Spleen (tissue), 11 donors: ENCODE results near the gene SLC11A1. TPM values are rescaled to one million over a fixed set of nuclear protein-coding genes. Genes with fewer than 3 reads are reported as not detected.

Experiments
- DNase-seq: peaks from one replicate; pipeline ENCODE4 v3.0.0-alpha.2; 2020
- H3K27ac ChIP-seq, 8 donors: fragments of 200-600 bp; sonication (generic) in 7 of 8; 1 replicate in 4 of 8; 2 replicates in 4 of 8; pipeline versions ENCODE4 v1.5.0 to v1.8.0; 2016 to 2021; ENCODE audit warnings: inconsistent platforms in 4 of 8, mild to moderate bottlenecking in 4 of 8, moderate library complexity in 1 of 8
- H3K27me3 ChIP-seq, 7 donors: fragments of 200-600 bp; sonication (generic) in 6 of 7; replicated peaks in 1 of 7; 1 replicate in 4 of 7; 2 replicates in 3 of 7; pipeline versions ENCODE4 v1.5.0 to v1.8.0; 2016 to 2021; ENCODE audit warnings: inconsistent platforms in 3 of 7, mild to moderate bottlenecking in 1 of 7
- H3K36me3 ChIP-seq, 6 donors: fragments of 200-600 bp; sonication (generic) in 5 of 6; 1 replicate in 4 of 6; 2 replicates in 2 of 6; pipeline versions ENCODE4 v1.5.0 to v1.8.0; 2016 to 2021; ENCODE audit warnings: inconsistent platforms in 2 of 6
- H3K4me1 ChIP-seq, 6 donors: fragments of 200-600 bp; sonication (generic) in 5 of 6; 1 replicate in 3 of 6; 2 replicates in 3 of 6; pipeline versions ENCODE4 v1.5.0 to v1.8.0; 2016 to 2021; ENCODE audit warnings: inconsistent platforms in 3 of 6
- H3K4me3 ChIP-seq, 8 donors: fragments of 200-600 bp; sonication (generic) in 7 of 8; 1 replicate in 4 of 8; 2 replicates in 4 of 8; pipeline versions ENCODE4 v1.5.0 to v1.8.0; 2016 to 2021; ENCODE audit warnings: inconsistent platforms in 4 of 8, mild to moderate bottlenecking in 4 of 8, moderate library complexity in 2 of 8
- H3K9me3 ChIP-seq, 8 donors: fragments of 200-600 bp; sonication (generic) in 7 of 8; 1 replicate in 4 of 8; 2 replicates in 4 of 8; pipeline versions ENCODE4 v1.5.0 to v1.8.0; 2016 to 2021; ENCODE audit warnings: inconsistent platforms in 4 of 8
- CTCF ChIP-seq, 11 experiments: fragments of 200-600 bp in 7 of 11; fragments of 450-650 bp in 4 of 11; sonication (generic) in 4 of 11; IDR thresholded peaks in 8 of 11; conservative IDR thresholded peaks in 3 of 11; 1 replicate in 7 of 11; 2 replicates in 4 of 11; pipeline versions ENCODE4 v1.4.0 to v1.8.0; 2016 to 2021; ENCODE audit warnings: antibody characterized with exemption in 11 of 11, inconsistent platforms in 4 of 11, mild to moderate bottlenecking in 1 of 11
- POLR2A ChIP-seq, 3 donors: fragments of 450-650 bp; IDR thresholded peaks; one replicate each; pipeline ENCODE4 v1.5.1; 2017; ENCODE audit warnings: antibody characterized with exemption in 3 of 3, mild to moderate bottlenecking in 1 of 3
- POLR2AphosphoS5 ChIP-seq, 3 donors: sonication (generic); formaldehyde crosslinking; IDR thresholded peaks; one replicate each; pipeline ENCODE4 v1.5.1; 2017; ENCODE audit warnings: antibody characterized with exemption in 3 of 3
- WGBS, 5 donors: extraction: QIAGEN DNeasy Blood & Tissue Kit in 3 of 5; methylation state at CpG; one replicate each; pipeline versions ENCODE4 v1.1.5 to v1.1.7; 2013 to 2018; 5-methylcytosine and 5-hydroxymethylcytosine counted together
- intact Hi-C: fragments of 100-400 bp; cut with DNase I; formaldehyde crosslinking; loops from one replicate; pipeline ENCODE4 v1.15.0; 2023; ENCODE audit warnings: low total_unique reads
- polyA plus RNA-seq, 3 donors: library from polyadenylated mRNA; stranded (reverse); fragments of 200-250 nt; gene quantifications; one replicate each; pipeline ENCODE4 v1.2.1, GENCODE V29; 2013
- total RNA-seq, 7 donors: library from RNA; depleted of rRNA in 3 of 7; stranded (reverse); fragments of >200 nt in 3 of 7; fragmentation: NEBNext Ultra II Directional in 4 of 7; extraction: Animal tissue kit (Norgen Biotek cat#: 25700) in 4 of 7; gene quantifications; one replicate each; pipeline versions ENCODE4 v1.1.0 to v1.2.1, GENCODE V29; 2016 to 2021
- donor health status: healthy with polysubstance abuse.
- donor health status: DM: no; HTN: no; CAD: no; lungs with moderate emphysema.
- donor health status: DM: no; HTN: no; CAD: no.
- donor health status: Bipolar disorder and iron deficiency.
- donor health status: healthy.
- donor health status: DM: no; HTN: no; CAD: no.
- donor health status: DM: yes; HTN: yes; CAD: no.

SLC11A1 gene
- total and polyA plus RNA-seq, 10 donors = 6.2 to 576 (median 88.0) TPM

- H3K27ac ChIP-seq = no peak overlapping the region
- intact Hi-C loops = loop anchor here (10.0 kb wide), 1 partner anchor 96 kb away; the partner anchor contains the start of gene TMBIM1
- no peaks in the 10 kb centered on the region for H3K9me3 ChIP-seq
- H3K36me3 ChIP-seq = peaks cover 0 to 96% (median 0%) of the 10 kb centered on the region in 6 donors
- H3K4me3 ChIP-seq = no peak overlapping the region
- H3K4me1 ChIP-seq = peaks cover 7 to 85% (median 40%) of the 10 kb centered on the region in 6 donors
- no peak for DNase-seq
- peaks cover 0 to 11% (median 0%) of the 10 kb centered on the region in 7 donors for H3K27me3 ChIP-seq
- WGBS, 5 donors = 95 to 98% (median 97%) methylated on average over 17 to 23 of the region's 23 CpGs
- TF ChIP-seq POLR2AphosphoS5 (IDR thresholded peaks at IDR 0.05) = peak in 2 of 3 donors; percentile 36 to 73
- TF ChIP-seq CTCF (IDR thresholded peaks at IDR 0.05 in 8 of 11, conservative IDR thresholded peaks at IDR 0.05 in 3 of 11) = no peak
- TF ChIP-seq POLR2A (IDR thresholded peaks at IDR 0.05) = no peak
These were observed 9.1 kb downstream of the SLC11A1 start for GRCh38 chr2:218391202-218391601.

DNA sequence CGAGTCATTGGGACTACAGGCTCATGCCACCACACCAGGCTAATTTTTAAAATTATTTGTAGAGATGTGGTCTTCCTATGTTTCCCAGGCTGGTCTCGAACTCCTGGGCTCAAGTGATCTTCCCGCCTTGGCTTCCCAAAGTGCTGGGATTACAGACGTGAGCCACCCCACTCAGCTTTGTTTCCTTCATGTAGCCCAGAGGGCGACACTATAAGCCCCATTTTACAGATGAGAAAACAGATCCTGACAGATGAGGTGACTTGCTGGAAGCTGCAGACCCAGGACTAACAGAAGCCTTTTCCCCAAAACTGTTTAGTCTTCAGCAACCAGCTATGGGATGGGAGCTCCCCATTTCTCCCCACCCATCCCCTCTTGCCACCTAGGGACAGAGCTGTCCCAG, 10.4 kb downstream of the SLC11A1 start:
- no peaks in the 10 kb centered on the region for H3K9me3 ChIP-seq
- H3K4me1 ChIP-seq = peaks cover 9 to 85% (median 42%) of the 10 kb centered on the region in 6 donors
- H3K27ac ChIP-seq = peak overlapping the region in 1 of 8 donors; percentile 100
- WGBS, 5 donors = 90 to 97% (median 91%) methylated on average over 5 of the region's 5 CpGs
- TF ChIP-seq CTCF (IDR thresholded peaks at IDR 0.05 in 8 of 11, conservative IDR thresholded peaks at IDR 0.05 in 3 of 11) (no peak), POLR2AphosphoS5 (IDR thresholded peaks at IDR 0.05) (no peak), POLR2A (IDR thresholded peaks at IDR 0.05) (no peak)
- no peak overlapping the region for H3K4me3 ChIP-seq
- H3K27me3 ChIP-seq = peaks cover 0 to 8% (median 0%) of the 10 kb centered on the region in 7 donors
- no peak for DNase-seq
- intact Hi-C loops = loop anchor here (10.0 kb wide), 1 partner anchor 98 kb away; the partner anchor contains the start of gene TMBIM1
- peaks cover 0 to 83% (median 0%) of the 10 kb centered on the region in 6 donors for H3K36me3 ChIP-seq

GRCh38 chr2:218392891-218393462, 10.9 kb downstream of the SLC11A1 start:
- DNase-seq = no peak
- WGBS, 5 donors = 65 to 74% (median 72%) methylated on average over 4 to 16 of the region's 16 CpGs
- Histone ChIP-seq H3K4me1 (peaks cover 4 to 85% (median 42%) of the 10 kb centered on the region in 6 donors), H3K27ac (peak overlapping the region in 1 of 8 donors; percentile 100), H3K4me3 (no peak overlapping the region), H3K27me3 (peaks cover 0 to 3% (median 0%) of the 10 kb centered on the region in 7 donors), H3K36me3 (peaks cover 0 to 78% (median 0%) of the 10 kb centered on the region in 6 donors), H3K9me3 (no peaks in the 10 kb centered on the region)
- intact Hi-C loops = loop anchor here (10.0 kb wide), 1 partner anchor 98 kb away; the partner anchor contains the start of gene TMBIM1
- TF ChIP-seq POLR2AphosphoS5 (IDR thresholded peaks at IDR 0.05) (peak in 2 of 3 donors; percentile 16 to 78), POLR2A (IDR thresholded peaks at IDR 0.05) (no peak)

GRCh38 chr2:218393750-218394290, 11.7 kb downstream of the SLC11A1 start:
- peak overlapping the region in 3 of 8 donors; percentile 98 to 100 (median 99) for H3K27ac ChIP-seq
- H3K4me1 ChIP-seq = peaks cover 4 to 85% (median 48%) of the 10 kb centered on the region in 6 donors
- TF ChIP-seq POLR2AphosphoS5 (IDR thresholded peaks at IDR 0.05) (peak in 1 of 3 donors; percentile 36), CTCF (IDR thresholded peaks at IDR 0.05 in 8 of 11, conservative IDR thresholded peaks at IDR 0.05 in 3 of 11) (no peak)
- H3K9me3 ChIP-seq = no peaks in the 10 kb centered on the region
- intact Hi-C loops = loop anchor here (10.0 kb wide), 1 partner anchor 99 kb away; the partner anchor contains the start of gene TMBIM1
- H3K4me3 ChIP-seq = no peak overlapping the region
- WGBS, 5 donors = 44 to 63% (median 53%) methylated on average over 8 of the region's 8 CpGs
- no peaks in the 10 kb centered on the region for H3K27me3 ChIP-seq
- no peak for DNase-seq
- peaks cover 0 to 69% (median 0%) of the 10 kb centered on the region in 6 donors for H3K36me3 ChIP-seq
